Fibroblast of lung (primary cell): Measurements from ENCODE around the gene CHD5.

Experiments used
- EZH2 ChIP-seq: IDR thresholded peaks from 2 replicates; pipeline ENCODE4 v1.5.1; 2012; ENCODE audit warnings: low read length, control low read depth, mild to moderate bottlenecking; ENCODE audit errors: missing control alignments
- TF ChIP-seq, protein P1 (sequence below), 2 donors: IDR thresholded peaks in 1 of 2; conservative IDR thresholded peaks in 1 of 2; 1 replicate in 1 of 2; 2 replicates in 1 of 2; pipeline ENCODE4 v1.5.1; 2011 to 2012; ENCODE audit warnings: low read length in 2 of 2, control low read depth in 1 of 2, inconsistent platforms in 1 of 2, low read depth in 1 of 2, mild to moderate bottlenecking in 1 of 2

DNA sequence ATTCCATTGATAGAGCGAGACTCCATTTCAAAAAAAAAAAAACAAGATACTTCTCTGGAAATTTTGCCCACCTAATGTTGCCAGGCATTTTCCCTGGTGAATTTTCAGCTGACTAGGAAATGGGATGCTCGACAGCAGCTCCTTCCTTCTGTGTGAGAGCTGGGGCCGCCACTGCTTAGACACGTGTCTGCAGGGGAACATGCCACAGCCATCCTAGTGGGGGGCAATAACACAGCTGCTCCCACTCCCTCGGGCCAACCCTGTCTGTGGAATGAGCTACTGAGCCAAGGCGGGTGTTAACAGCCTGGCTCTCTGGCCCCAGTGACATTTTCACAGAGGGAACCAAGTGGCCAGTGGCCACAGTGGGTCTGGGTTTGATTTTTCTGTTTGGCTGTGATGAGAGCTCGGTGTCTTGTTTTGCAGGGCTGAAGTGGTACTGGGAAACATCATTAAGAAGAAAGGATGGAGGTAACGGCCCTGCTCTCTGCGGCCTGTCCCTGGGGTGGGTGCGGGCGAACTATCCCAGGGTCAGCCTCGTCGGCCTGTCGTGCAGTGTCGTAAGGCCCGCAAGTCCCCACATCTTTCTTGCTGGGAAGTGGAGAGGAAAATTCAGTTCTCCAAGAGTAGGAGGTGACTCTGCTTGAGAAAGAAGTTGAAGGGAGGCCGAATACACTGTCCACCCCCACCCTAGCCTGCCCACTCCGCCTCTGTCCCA, 95.2 kb downstream of the CHD5 start:
- TF ChIP-seq, protein P1, sequence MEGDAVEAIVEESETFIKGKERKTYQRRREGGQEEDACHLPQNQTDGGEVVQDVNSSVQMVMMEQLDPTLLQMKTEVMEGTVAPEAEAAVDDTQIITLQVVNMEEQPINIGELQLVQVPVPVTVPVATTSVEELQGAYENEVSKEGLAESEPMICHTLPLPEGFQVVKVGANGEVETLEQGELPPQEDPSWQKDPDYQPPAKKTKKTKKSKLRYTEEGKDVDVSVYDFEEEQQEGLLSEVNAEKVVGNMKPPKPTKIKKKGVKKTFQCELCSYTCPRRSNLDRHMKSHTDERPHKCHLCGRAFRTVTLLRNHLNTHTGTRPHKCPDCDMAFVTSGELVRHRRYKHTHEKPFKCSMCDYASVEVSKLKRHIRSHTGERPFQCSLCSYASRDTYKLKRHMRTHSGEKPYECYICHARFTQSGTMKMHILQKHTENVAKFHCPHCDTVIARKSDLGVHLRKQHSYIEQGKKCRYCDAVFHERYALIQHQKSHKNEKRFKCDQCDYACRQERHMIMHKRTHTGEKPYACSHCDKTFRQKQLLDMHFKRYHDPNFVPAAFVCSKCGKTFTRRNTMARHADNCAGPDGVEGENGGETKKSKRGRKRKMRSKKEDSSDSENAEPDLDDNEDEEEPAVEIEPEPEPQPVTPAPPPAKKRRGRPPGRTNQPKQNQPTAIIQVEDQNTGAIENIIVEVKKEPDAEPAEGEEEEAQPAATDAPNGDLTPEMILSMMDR (conservative IDR thresholded peaks at IDR 0.05 in 1 of 2, IDR thresholded peaks at IDR 0.05 in 1 of 2; ENCODE audit: low read depth in 1 of 2, low read length in 2 of 2), result no peak
- TF ChIP-seq EZH2, result no peak
